IMR-90 (cell line): ENCODE measurements around the gene SLC17A9. TPM values are rescaled to one million over a fixed set of nuclear protein-coding genes. Genes with fewer than 3 reads are reported as not detected.

Experiments used
- ATAC-seq: fragments of 200-7000 bp; cut with Tn5 transposase; 2 replicates; pipeline ENCODE4 v1.9.1; 2020; ENCODE audit warnings: low read depth, mild to moderate bottlenecking, moderate library complexity
- BruUV-seq: library from RNA; stranded (reverse); fragments of 400-500 nt; replicated peaks from 2 replicates; lab custom pipeline; 2021; lab: Mats Ljungman, UMichigan
- CTCF ChIA-PET: fragments of 300-600 bp; formaldehyde crosslinking; extraction: SDS; loops from one replicate; lab custom pipeline; 2021; ENCODE audit warnings: antibody characterized with exemption; lab: Yijun Ruan, JAX
- POLR2A ChIA-PET: fragments of 300-600 bp; sonication (Branson Sonifier 250); formaldehyde crosslinking; loops from one replicate; lab custom pipeline; 2022; ENCODE audit warnings: antibody characterized with exemption; ENCODE audit not compliant: unreplicated experiment; lab: Charles Lee
- DNase-seq: peaks from one replicate; pipeline ENCODE4 v3.0.0; 2013
- H2AFZ ChIP-seq: replicated peaks from 2 replicates; pipeline ENCODE3; 2013; ENCODE audit warnings: low read length, mild to moderate bottlenecking; ENCODE audit not compliant: poor library complexity
- H2AK5ac ChIP-seq: 2 replicates; pipeline ENCODE4 v1.6.1; 2013; ENCODE audit warnings: low read depth, low read length, inconsistent platforms
- H2AK9ac ChIP-seq: replicated peaks from 2 replicates; pipeline ENCODE3; 2013; ENCODE audit warnings: mild to moderate bottlenecking, low read depth, low read length, moderate library complexity; ENCODE audit not compliant: poor library complexity
- H2BK120ac ChIP-seq: 2 replicates; pipeline ENCODE4 v1.6.1; 2013; ENCODE audit warnings: low read depth, low read length, inconsistent platforms
- H2BK15ac ChIP-seq: 3 replicates; pipeline ENCODE4 v1.6.1; 2013; ENCODE audit warnings: low read depth, low read length, inconsistent platforms
- H2BK20ac ChIP-seq: 2 replicates; pipeline ENCODE4 v1.6.1; 2013; ENCODE audit warnings: low read depth, mild to moderate bottlenecking, inconsistent platforms, low read length, moderate library complexity
- H2BK5ac ChIP-seq: 2 replicates; pipeline ENCODE4 v1.6.1; 2013; ENCODE audit warnings: mild to moderate bottlenecking, low read depth, low read length, inconsistent platforms; ENCODE audit not compliant: poor library complexity, severe bottlenecking
- H3K14ac ChIP-seq: replicated peaks from 2 replicates; pipeline ENCODE4 v1.6.1; 2013; ENCODE audit warnings: low read depth, low read length, inconsistent platforms
- H3K18ac ChIP-seq: 2 replicates; pipeline ENCODE4 v1.6.1; 2013; ENCODE audit warnings: low read depth, low read length, control low read depth
- H3K23ac ChIP-seq: 2 replicates; pipeline ENCODE4 v1.6.1; 2013; ENCODE audit warnings: low read depth, low read length, inconsistent platforms
- H3K27ac ChIP-seq: 2 replicates; pipeline ENCODE4 v1.5.1; 2013; ENCODE audit warnings: mild to moderate bottlenecking, control low read depth, low read length; ENCODE audit not compliant: insufficient read depth
- H3K27me3 ChIP-seq: 2 replicates; pipeline ENCODE4 v1.6.1; 2013; ENCODE audit warnings: low read length; ENCODE audit not compliant: control insufficient read depth, insufficient read depth
- H3K36me3 ChIP-seq: 2 replicates; pipeline ENCODE4 v1.6.1; 2013; ENCODE audit warnings: low read length, mixed read lengths; ENCODE audit not compliant: control insufficient read depth, insufficient read depth
- H3K4ac ChIP-seq: 2 replicates; pipeline ENCODE4 v1.6.1; 2013; ENCODE audit warnings: low read depth, low read length, inconsistent platforms
- H3K4me1 ChIP-seq: 2 replicates; pipeline ENCODE4 v1.6.1; 2013; ENCODE audit warnings: low read length, mixed read lengths; ENCODE audit not compliant: control insufficient read depth, insufficient read depth
- H3K4me2 ChIP-seq: 2 replicates; pipeline ENCODE4 v1.6.1; 2013; ENCODE audit warnings: low read depth, mild to moderate bottlenecking, control low read depth, low read length, moderate library complexity
- H3K4me3 ChIP-seq: 2 replicates; pipeline ENCODE4 v1.5.1; 2013; ENCODE audit warnings: low read depth, mild to moderate bottlenecking, control low read depth, low read length, moderate library complexity; ENCODE audit not compliant: insufficient read depth
- H3K56ac ChIP-seq: 2 replicates; pipeline ENCODE4 v1.6.1; 2013; ENCODE audit warnings: low read length, inconsistent platforms; ENCODE audit not compliant: insufficient read depth; ENCODE audit errors: extremely low read depth
- H3K79me1 ChIP-seq, 2 experiments: 2 replicates each; pipeline ENCODE4 v1.6.1; 2013; ENCODE audit warnings: low read length in 2 of 2, inconsistent platforms in 1 of 2, low read depth in 1 of 2
- H3K9ac ChIP-seq: 2 replicates; pipeline ENCODE4 v1.6.1; 2013; ENCODE audit warnings: low read depth, low read length, control low read depth
- H3K9me1 ChIP-seq: 2 replicates; pipeline ENCODE4 v1.6.1; 2013; ENCODE audit warnings: low read length, inconsistent platforms; ENCODE audit not compliant: insufficient read depth
- H3K9me3 ChIP-seq: 2 replicates; pipeline ENCODE4 v1.6.1; 2013; ENCODE audit warnings: low read length; ENCODE audit not compliant: control insufficient read depth, insufficient read depth
- H4K20me1 ChIP-seq: 2 replicates; pipeline ENCODE4 v1.6.1; 2013; ENCODE audit warnings: low read length, inconsistent platforms; ENCODE audit not compliant: insufficient read depth
- H4K5ac ChIP-seq: 2 replicates; pipeline ENCODE4 v1.6.1; 2013; ENCODE audit warnings: mild to moderate bottlenecking, low read depth, low read length, control low read depth
- H4K8ac ChIP-seq, 2 experiments: 2 replicates each; pipeline ENCODE4 v1.6.1; 2013; ENCODE audit warnings: low read depth in 2 of 2, low read length in 2 of 2, control low read depth in 1 of 2, inconsistent platforms in 1 of 2
- H4K91ac ChIP-seq: 2 replicates; pipeline ENCODE4 v1.6.1; 2013; ENCODE audit warnings: low read depth, low read length, inconsistent platforms; ENCODE audit not compliant: insufficient read depth
- BHLHE40 ChIP-seq: fragments of 150-350 bp; IDR thresholded peaks from 2 replicates; pipeline ENCODE4 v1.6.1; 2016; ENCODE audit warnings: mild to moderate bottlenecking, low read depth, low read length
- CEBPB ChIP-seq: IDR thresholded peaks from 2 replicates; pipeline ENCODE4 v1.6.1; 2012; ENCODE audit warnings: low read depth, low read length, improper control_type of control experiment
- CHD1 ChIP-seq: IDR thresholded peaks from 2 replicates; pipeline ENCODE4 v1.6.1; 2012; ENCODE audit warnings: low read depth, low read length, improper control_type of control experiment
- CTCF ChIP-seq: conservative IDR thresholded peaks from 2 replicates; pipeline ENCODE4 v1.5.1; 2012; ENCODE audit warnings: mild to moderate bottlenecking, low read depth, low read length, improper control_type of control experiment
- ELK1 ChIP-seq: fragments of 150-350 bp; IDR thresholded peaks from 2 replicates; pipeline ENCODE4 v1.6.1; 2016; ENCODE audit warnings: low read depth, mild to moderate bottlenecking, low read length, moderate library complexity, borderline replicate concordance
- FOS ChIP-seq: fragments of 150-350 bp; IDR thresholded peaks from 2 replicates; pipeline ENCODE4 v1.6.1; 2016; ENCODE audit warnings: low read depth, low read length
- MAFK ChIP-seq: IDR thresholded peaks from 2 replicates; pipeline ENCODE4 v1.6.1; 2012; ENCODE audit warnings: low read depth, low read length, improper control_type of control experiment
- MAZ ChIP-seq: IDR thresholded peaks from 2 replicates; pipeline ENCODE4 v1.6.1; 2012; ENCODE audit warnings: low read depth, mild to moderate bottlenecking, low read length, improper control_type of control experiment, moderate library complexity, borderline replicate concordance
- MXI1 ChIP-seq: IDR thresholded peaks from 2 replicates; pipeline ENCODE4 v1.6.1; 2012; ENCODE audit warnings: low read depth, mild to moderate bottlenecking, low read length, moderate library complexity, borderline replicate concordance
- NFE2L2 ChIP-seq: fragments of 150-350 bp; IDR thresholded peaks from 2 replicates; pipeline ENCODE4 v1.6.1; 2016; ENCODE audit warnings: low read depth, mild to moderate bottlenecking, low read length
- POLR2A ChIP-seq: IDR thresholded peaks from 2 replicates; pipeline ENCODE4 v1.6.1; 2012; ENCODE audit warnings: mild to moderate bottlenecking, low read depth, low read length
- RAD21 ChIP-seq: IDR thresholded peaks from 2 replicates; pipeline ENCODE4 v1.6.1; 2012; ENCODE audit warnings: low read length, improper control_type of control experiment
- RCOR1 ChIP-seq: IDR thresholded peaks from 2 replicates; pipeline ENCODE4 v1.6.1; 2012; ENCODE audit warnings: mild to moderate bottlenecking, low read length, improper control_type of control experiment; ENCODE audit not compliant: insufficient replicate concordance
- RFX5 ChIP-seq: IDR thresholded peaks from 2 replicates; pipeline ENCODE4 v1.8.0; 2012; ENCODE audit warnings: low read depth, mild to moderate bottlenecking, low read length, moderate library complexity
- SMC3 ChIP-seq: fragments of 150-350 bp; IDR thresholded peaks from 2 replicates; pipeline ENCODE4 v1.6.1; 2016; ENCODE audit warnings: low read depth, mild to moderate bottlenecking, antibody characterized with exemption, low read length, moderate library complexity
- USF2 ChIP-seq: fragments of 150-350 bp; IDR thresholded peaks from 2 replicates; pipeline ENCODE4 v1.6.1; 2017; ENCODE audit warnings: mild to moderate bottlenecking, antibody characterized with exemption, low read length, low read depth
- WGBS, 2 experiments: methylation state at CpG; one replicate each; pipeline versions ENCODE4 v1.1.5 to v1.1.7; 2013; ENCODE audit warnings: missing lambda C conversion rate in 2 of 2; ENCODE audit not compliant: insufficient read length in 1 of 2; ENCODE audit errors: extremely low coverage in 2 of 2; 5-methylcytosine and 5-hydroxymethylcytosine counted together
- dilution Hi-C: fragments of 300-500 bp; cut with HindIII; formaldehyde crosslinking; loops from one replicate; pipeline ENCODE4 v1.14.3; 2018; ENCODE audit warnings: low sequenced_read_pairs; ENCODE audit not compliant: unreplicated experiment
- in situ Hi-C: fragments of 300-500 bp; cut with MboI; formaldehyde crosslinking; loops from 3 replicates; pipeline ENCODE4 v1.14.3; 2019; ENCODE audit warnings: low sequenced_read_pairs, inconsistent platforms, mixed read lengths
- intact Hi-C: fragments of 100-400 bp; cut with micrococcal nuclease; formaldehyde crosslinking; loops from 2 replicates; pipeline ENCODE4 v1.10.0; 2022
- polyA plus RNA-seq, 3 experiments: library from polyadenylated mRNA; depleted of rRNA; stranded (reverse); fragments of >200 nt; gene quantifications; 2 replicates each; pipeline ENCODE4 v1.2.3, GENCODE V29; 2012; ENCODE audit warnings: low replicate concordance in 1 of 3
- total RNA-seq: library from RNA; depleted of rRNA; stranded (reverse); fragments of >200 nt; gene quantifications from 2 replicates; pipeline ENCODE4 v1.2.3, GENCODE V29; 2012

SLC17A9 gene
- total and polyA plus RNA-seq, 2 of the 4 experiments (the other 2 are of a cell fraction): 2.2 to 14.4 TPM

- Histone ChIP-seq H2AFZ (no peak overlapping the region), H3K4me3 (no peak overlapping the region), H3K9me3 (no peaks in the 10 kb centered on the region), H4K8ac (no peak overlapping the region), H2BK5ac (no peak overlapping the region), H3K14ac (no peak overlapping the region), H3K9me1 (no peaks in the 10 kb centered on the region), H4K5ac (no peak overlapping the region), H3K56ac (no peak overlapping the region), H2BK120ac (no peak overlapping the region), H3K4me2 (no peak overlapping the region), H3K79me1 (no peaks in the 10 kb centered on the region), H4K91ac (no peak overlapping the region), H3K36me3 (no peaks in the 10 kb centered on the region), H3K9ac (no peak overlapping the region), H3K4me1 (no peaks in the 10 kb centered on the region), H2BK15ac (no peak overlapping the region), H2BK20ac (no peak overlapping the region), H3K18ac (no peak overlapping the region), H4K20me1 (no peaks in the 10 kb centered on the region), H3K23ac (no peak overlapping the region), H2AK5ac (no peak overlapping the region), H3K4ac (no peak overlapping the region), H3K27ac (no peak overlapping the region), H2AK9ac (no peak overlapping the region), H3K27me3 (peaks cover 40% of the 10 kb centered on the region)
- no peak for ATAC-seq
- no TSS peak for BruUV-seq
- dilution Hi-C loops (no loop called here), in situ Hi-C loops (no loop called here), intact Hi-C loops (no loop called here)
- ChIA-PET POLR2A (no interaction called here), CTCF (no interaction called here)
- no peak for DNase-seq
- 94% methylated on average over 3 of the region's 27 CpGs; no CpG with 5 or more reads in 1 of the 2 experiments for WGBS, 2 experiments
- TF ChIP-seq CTCF (no peak), RAD21 (no peak), POLR2A (no peak), USF2 (no peak), RCOR1 (no peak), CEBPB (no peak), MXI1 (no peak), FOS (no peak), RFX5 (no peak), ELK1 (no peak), NFE2L2 (no peak), MAZ (no peak), BHLHE40 (no peak), MAFK (no peak), SMC3 (no peak), CHD1 (no peak)
These were observed 15.3 kb downstream of the SLC17A9 start for GRCh38 chr20:62967628-62968351.
